Measurements from ENCODE around the gene CLCN3.
"Not testable (repeated sequence)": the region's sequence is repeated elsewhere in the genome, so short reads cannot be mapped to it uniquely, and the experiment has no call there.

CLCN3 gene

GRCh38 chr4:169677150-169677748, 56.9 kb downstream of the CLCN3 start:
- H3K4me3 ChIP-seq, result no peak overlapping the region
- H3K27ac ChIP-seq, result no peak overlapping the region

GRCh38 chr4:169678486-169678885, 58.1 kb downstream of the CLCN3 start:
- H3K4me3 ChIP-seq, H3K27ac ChIP-seq: not testable (repeated sequence)

DNA sequence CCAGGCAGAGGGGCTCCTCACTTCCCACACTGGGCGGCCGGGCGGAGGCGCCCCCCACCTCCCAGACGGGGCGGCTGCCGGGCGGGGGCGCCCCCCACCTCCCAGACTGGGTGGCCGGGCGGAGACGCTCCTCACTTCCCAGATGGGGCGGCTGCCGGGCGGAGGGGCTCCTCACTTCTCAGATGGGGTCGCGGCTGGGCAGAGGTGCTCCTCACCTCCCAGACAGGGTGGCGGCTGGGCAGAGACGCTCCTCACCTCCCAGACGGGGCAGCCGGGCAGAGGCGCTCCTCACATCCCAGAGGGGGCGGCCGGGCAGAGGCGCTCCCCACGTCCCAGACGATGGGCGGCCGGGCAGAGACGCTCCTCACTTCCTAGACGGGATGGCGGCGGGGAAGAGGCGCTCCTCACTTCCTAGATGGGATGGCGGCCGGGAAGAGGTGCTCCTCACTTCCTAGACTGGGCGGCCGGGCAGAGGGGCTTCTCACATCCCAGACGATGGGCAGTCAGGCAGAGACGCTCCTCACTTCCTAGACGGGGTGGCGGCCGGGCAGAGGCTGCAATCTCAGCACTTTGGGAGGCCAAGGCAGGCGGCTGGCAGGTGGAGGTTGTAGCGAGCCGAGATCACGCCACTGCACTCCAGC, 58.7 kb downstream of the CLCN3 start:
- H3K27ac ChIP-seq, H3K4me3 ChIP-seq: not testable (repeated sequence)

GRCh38 chr4:169682372-169683047, 62.1 kb downstream of the CLCN3 start:
- no peak overlapping the region for H3K4me3 ChIP-seq

DNA sequence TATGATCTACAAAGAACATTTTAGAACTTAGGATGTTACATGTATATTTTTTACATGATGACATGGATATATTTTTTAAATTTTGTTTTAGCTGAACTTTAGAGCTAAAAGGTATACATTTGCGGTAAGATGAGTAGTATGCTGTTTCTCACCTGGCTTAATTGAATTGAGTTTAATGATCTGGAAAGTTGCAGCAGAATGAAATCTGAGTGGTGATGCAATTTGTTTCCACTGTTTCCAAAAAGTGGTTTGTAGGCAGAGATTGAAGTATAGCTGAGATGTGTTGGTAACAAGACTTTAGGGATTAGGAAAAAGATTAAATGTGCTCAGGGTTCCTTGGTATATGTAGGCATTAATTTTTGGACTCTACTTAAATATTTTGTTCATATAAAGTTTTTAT, 69.3 kb downstream of the CLCN3 start:
- Histone ChIP-seq H3K27ac (no peak overlapping the region), H3K4me3 (no peak overlapping the region)

More at GRCh38 chr4:169682372-169683047, 62.1 kb downstream of the CLCN3 start:
- no peak overlapping the region for H3K27ac ChIP-seq

DNA sequence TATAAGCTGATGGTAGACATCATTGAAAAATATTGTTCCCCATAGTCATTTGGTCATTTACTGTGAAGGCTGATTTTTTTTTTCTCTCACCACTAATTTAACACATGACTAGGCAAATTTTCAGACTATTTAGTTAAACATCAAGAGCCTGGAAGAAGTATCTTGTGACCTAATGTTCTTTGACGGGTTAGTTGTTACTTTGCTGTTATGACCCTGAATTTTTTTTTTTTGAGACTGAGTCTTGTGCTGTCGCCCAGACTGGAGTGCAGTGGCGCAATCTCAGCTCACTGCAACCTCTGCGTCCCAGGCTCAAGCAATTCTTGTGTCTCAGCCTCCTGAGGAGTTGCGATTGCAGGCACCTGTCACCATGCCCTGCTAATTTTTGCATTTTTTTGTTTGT, 70.4 kb downstream of the CLCN3 start:
- no peak overlapping the region for H3K27ac ChIP-seq
- H3K4me3 ChIP-seq, result no peak overlapping the region

DNA sequence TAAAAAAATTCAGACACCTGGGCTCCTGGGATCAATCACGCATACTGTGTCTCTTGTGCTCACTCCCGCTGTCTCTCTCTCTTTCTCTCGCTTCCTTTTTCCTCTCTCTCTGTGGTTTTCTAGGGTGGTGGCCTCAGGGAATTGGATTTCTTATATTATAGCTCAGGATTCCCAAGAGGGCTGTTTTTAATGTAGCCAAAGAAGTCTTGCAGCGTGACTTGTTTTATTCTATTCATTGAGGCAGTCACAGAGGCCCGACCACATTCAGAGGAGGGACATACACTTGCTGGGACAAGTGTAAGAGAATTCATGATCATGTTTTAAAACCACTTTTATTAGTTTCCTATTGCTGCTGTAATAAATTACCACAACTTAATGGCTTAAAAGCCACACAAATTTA, 78.0 kb downstream of the CLCN3 start:
- Histone ChIP-seq H3K27ac (no peak overlapping the region), H3K4me3 (no peak overlapping the region)

DNA sequence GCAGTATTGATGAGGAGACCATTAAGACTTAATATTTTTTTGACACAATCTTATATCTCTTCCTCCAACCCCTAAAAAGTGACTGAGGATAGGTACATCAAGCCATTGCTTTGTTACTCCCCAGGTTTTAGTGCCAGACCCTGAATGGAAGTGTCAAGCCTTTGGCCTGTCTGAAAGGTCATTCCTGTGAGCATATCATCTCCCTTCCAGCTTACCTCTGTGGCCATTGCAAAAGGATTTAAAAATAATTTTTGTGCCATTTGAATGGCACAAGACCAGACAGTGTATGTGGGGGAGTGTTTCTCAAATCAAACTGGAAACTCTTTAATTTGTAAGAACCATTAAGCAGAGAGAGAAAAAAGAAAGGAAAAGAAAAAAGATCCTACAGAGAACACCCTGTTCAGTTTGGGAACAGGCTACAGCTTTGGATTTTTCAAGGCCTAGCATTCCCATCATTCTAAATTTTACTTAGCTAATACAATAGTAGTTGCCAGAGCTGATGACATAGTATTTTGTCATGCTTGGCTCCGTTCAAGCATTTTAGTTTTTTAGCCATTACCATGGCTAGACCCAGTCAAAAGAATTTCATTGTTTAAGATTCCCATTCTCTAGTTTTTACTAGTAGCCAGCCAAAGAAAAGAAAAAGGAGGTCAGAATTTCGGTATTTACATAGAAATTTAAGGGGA, 87.7 kb downstream of the CLCN3 start:
- H3K27ac ChIP-seq, result no peak overlapping the region
- no peak overlapping the region for H3K4me3 ChIP-seq

DNA sequence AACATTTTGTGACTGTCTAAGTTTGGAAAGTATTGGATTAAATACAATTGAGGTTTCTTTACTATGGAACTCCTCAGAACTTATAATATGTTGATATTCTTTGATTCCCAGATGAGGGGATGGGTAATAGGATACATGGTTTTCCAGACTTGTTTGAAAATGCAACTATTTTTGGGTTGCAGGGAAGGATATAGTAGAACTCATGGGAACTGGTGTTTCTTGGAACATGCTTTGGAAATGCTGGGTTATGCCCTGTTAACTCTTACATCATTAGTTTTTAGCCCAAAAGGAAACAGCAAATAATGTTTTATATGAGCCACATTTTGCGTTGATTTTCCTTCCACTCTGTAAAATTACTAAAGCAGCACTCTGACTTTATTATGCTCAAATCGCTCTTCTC, 95.4 kb downstream of the CLCN3 start:
- Histone ChIP-seq H3K27ac (no peak overlapping the region), H3K4me3 (no peak overlapping the region)

DNA sequence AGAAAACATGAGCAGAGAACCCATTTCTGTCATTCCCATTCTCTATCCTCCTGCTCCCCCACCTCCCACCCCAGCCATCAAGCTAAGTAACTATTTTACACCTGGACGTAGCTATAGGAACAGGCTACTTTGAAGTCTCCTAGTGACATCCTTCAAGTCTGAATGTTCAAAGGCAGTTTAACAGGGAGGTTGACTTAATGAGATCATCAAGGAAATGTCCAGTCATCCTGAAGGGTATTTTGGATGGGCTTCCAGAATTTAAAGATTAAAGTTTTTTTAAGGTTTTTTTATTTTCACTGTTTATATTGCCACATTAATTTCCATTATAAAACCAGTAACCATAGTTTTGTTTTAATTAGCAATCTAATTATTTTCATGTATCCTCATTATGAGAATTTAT, 96.3 kb downstream of the CLCN3 start:
- no peak overlapping the region for H3K4me3 ChIP-seq

GRCh38 chr4:169720529-169720928, 100.2 kb downstream of the CLCN3 start:
- Histone ChIP-seq H3K4me3 (no peak overlapping the region), H3K27ac (no peak overlapping the region)

More for the DNA sequence above, 96.3 kb downstream of the CLCN3 start:
- H3K27ac ChIP-seq, result no peak overlapping the region

DNA sequence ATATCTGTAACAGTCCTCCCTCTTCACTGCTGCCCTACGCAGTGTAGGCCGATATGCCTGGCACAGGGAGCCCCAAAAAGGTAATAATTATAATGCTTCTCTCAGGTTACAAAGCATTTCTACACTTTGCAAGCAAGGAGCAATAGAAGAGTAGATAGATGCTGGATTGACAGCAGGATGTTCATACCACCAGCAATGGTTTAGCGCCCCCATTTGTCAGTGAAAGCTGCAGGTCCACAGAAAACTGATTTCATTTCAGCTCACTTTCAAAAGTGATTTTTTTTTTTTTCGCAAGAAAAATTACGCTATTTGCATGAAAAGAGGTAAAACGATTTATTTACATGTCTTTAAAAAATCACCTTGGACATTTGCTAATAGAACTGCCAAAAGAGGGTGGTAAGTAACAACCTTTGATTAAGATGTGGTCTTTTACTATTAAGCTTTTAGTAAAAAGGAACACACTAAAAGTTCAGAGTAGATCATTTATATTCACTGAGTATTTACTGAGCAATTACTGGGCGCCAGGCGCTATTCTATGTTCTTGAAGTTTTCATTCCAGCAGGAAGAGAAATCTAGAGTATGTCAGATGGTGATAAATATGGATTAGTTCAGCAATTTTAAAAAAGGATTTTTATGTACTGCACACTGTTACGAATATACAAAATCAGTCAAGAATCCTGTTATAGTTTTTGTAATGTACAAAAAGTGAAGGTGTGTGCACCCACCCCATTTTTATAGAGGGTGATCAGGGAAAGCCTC, 103.0 kb downstream of the CLCN3 start:
- no peak overlapping the region for H3K4me3 ChIP-seq
- no peak overlapping the region for H3K27ac ChIP-seq

DNA sequence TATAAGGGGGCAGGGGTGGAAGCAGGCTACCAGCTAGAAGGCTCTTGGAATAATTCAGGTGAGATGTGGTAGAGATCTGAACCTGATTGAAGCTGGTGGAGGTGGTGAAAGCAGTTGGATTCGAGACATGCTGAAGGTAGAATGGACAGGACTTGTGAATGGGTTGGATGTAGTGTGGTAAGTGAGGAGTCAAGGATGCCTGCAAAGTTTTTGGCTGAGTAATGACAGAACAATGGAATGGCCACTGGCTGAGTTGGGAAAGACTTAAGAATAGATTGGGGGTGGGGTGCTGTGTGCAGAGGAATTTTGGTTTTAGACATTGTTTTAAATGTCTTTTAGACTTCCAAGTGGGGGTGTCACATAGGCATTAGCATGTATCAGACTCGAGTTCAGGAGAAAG, 103.9 kb downstream of the CLCN3 start:
- Histone ChIP-seq H3K4me3 (no peak overlapping the region), H3K27ac (no peak overlapping the region)

GRCh38 chr4:169727616-169728015, 107.2 kb downstream of the CLCN3 start:
- Histone ChIP-seq H3K27ac (no peak overlapping the region), H3K4me3 (no peak overlapping the region)

- Histone ChIP-seq H3K27ac (no peak overlapping the region), H3K4me3 (no peak overlapping the region)
Observed at GRCh38 chr4:169730564-169730963, 110.2 kb downstream of the CLCN3 start.

DNA sequence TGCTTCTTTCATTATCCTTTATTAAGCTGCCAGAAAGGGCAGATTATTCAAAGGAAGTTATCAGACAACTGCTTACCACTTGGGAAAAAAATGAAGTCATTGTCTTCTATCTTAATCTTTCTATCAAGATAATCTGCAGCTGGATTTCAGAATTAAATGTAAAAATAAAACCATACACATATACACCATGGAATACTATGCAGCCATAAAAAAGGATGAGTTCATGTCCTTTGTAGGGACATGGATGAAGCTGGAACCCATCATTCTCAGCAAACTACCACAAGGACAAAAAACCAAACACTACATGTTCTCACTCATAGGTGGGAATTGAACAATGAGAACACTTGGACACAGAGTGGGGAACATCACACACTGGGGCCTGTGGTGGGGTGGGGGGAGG, 118.2 kb downstream of the CLCN3 start:
- H3K27ac ChIP-seq, H3K4me3 ChIP-seq: not testable (repeated sequence)

DNA sequence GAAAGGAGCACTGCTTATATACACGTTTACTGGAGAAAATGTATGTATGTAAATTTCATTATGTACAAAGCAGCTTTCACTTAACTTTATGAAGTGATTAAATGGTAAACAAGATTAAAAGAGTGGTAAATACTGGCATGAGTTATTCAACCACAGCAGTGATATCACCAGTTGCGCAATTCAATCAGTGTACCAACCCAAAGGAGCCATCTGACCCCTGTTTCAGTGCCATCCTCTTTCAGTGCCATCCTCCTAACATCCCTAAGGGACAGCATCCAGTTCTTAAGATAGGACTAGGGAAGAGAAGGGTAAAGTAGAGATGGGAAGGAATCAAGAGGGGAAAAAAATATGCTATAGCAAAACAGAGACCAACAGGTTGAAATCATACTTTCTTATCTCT, 121.2 kb downstream of the CLCN3 start:
- no peak overlapping the region for H3K27ac ChIP-seq
- H3K4me3 ChIP-seq, result no peak overlapping the region

GRCh38 chr4:169744601-169745000, 124.2 kb downstream of the CLCN3 start:
- no peak overlapping the region for H3K27ac ChIP-seq
- H3K4me3 ChIP-seq, result no peak overlapping the region

GRCh38 chr4:169745291-169745690, 124.9 kb downstream of the CLCN3 start:
- Histone ChIP-seq H3K27ac (no peak overlapping the region), H3K4me3 (no peak overlapping the region)

DNA sequence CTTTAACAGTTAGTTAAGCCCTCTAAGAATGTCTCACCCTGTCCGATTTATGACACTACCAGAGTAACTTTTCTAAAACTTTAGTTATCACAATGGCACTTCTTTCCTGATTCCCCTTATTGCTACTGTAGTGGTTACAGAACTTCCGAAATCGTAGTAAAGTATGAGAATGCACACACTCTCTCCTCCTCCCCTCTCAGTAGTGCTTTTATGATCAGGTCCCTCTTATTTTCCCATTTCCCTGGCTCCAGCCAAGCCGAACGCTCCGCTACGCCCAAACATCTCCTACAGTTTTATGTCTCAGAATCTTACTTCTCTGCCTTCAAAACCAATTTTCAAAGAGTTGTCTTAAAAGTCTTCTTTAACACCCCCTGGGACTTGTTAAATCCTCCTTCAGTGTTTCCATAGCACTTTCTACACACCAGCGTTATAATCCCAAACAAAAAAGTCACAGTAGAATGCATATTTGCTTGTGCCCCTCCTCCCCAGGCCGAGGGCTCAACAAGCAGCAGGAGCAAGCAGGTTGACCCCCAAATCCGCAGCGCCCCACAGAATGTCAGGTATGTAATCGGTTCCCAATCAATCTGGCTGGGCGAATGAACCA, 136.7 kb downstream of the CLCN3 start:
- Histone ChIP-seq H3K27ac (peak overlapping the region in 18 of 21 experiments; percentile 1 to 88 (median 74)), H3K4me3 (peak overlapping the region; percentile 46 to 82 (median 77))

All from skin epidermis (tissue), 12 donors.